Activated CD8-positive, alpha-beta memory T cell treated with anti-CD3 and anti-CD28 coated beads, Interleukin-2, amount 10 ng/mL, durations not matched to agents 7 days and 5 days (primary cell): ENCODE data around the gene SIK2. TPM values are rescaled to one million over a fixed set of nuclear protein-coding genes. Genes with fewer than 3 reads are reported as not detected.

Experiments
- ATAC-seq: fragments of 150-1000 bp; cut with Tn5 transposase; one replicate; pipeline ENCODE4 v1.10.0; 2021; ENCODE audit warnings: moderate library complexity
- CTCF ChIA-PET: fragments of 350-600 bp; sonication (Branson Sonifier 250); formaldehyde crosslinking; loops from one replicate; lab custom pipeline; 2021; ENCODE audit warnings: antibody characterized with exemption; lab: Charles Lee
- DNase-seq: peaks from one replicate; pipeline ENCODE4 v3.0.0-alpha.2; 2020
- H3K27ac Mint-ChIP-seq: one replicate; pipeline ENCODE4 v1.8.0; 2021; ENCODE audit warnings: mild to moderate bottlenecking, mixed read lengths
- H3K27me3 Mint-ChIP-seq: one replicate; pipeline ENCODE4 v1.8.0; 2021; ENCODE audit warnings: mixed read lengths
- H3K36me3 Mint-ChIP-seq: one replicate; pipeline ENCODE4 v1.8.0; 2021; ENCODE audit warnings: mild to moderate bottlenecking, mixed read lengths
- H3K4me1 Mint-ChIP-seq: one replicate; pipeline ENCODE4 v1.8.0; 2021; ENCODE audit warnings: mixed read lengths
- H3K4me3 Mint-ChIP-seq: one replicate; pipeline ENCODE4 v1.8.0; 2021; ENCODE audit warnings: mild to moderate bottlenecking, moderate library complexity, mixed read lengths
- H3K9me3 Mint-ChIP-seq: one replicate; pipeline ENCODE4 v1.8.0; 2022; ENCODE audit warnings: low read depth, mixed read lengths
- total RNA-seq, 2 experiments: library from RNA; stranded (reverse); gene quantifications; one replicate each; pipeline ENCODE4 v1.2.3, GENCODE V29; 2021

Gene SIK2
- total RNA-seq, 2 experiments from 2014 or later: 7.9 to 9.7 TPM

DNA sequence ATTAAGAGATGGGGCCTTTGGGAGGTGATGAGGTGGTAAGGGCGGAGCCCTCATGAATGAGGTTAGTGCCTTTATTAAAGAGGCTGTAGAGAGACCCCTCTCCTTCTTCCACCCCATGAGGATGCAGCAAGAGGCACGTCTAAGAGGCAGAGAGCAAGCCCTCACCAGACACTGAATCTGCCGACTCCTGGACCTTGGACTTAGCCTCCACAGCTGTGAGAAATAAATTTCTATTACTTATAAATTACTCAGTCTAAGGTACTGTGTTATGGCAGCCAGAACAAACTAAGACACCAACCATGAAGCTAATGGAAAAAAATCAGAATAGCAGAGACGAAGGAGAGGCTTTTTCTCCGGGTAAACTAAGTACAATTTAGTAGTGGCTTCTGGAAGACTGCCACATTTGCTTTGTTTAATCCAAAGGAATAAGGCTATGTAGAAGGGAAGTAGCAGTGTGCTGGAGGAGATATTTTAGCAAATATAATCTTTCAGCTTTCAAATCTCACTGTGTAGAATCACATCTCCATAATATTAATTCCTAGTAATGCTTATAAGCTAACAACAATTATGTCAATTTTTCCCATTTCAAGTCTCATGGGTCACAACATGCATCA lies 12.3 kb upstream of the SIK2 start:
- CTCF ChIA-PET: interaction anchor here (0.9 to 7.0 kb wide), 4 partner anchors 14 to 252 kb away, joined by 3 to 57 read pairs (median 6); no protein-coding TSS in a partner anchor
- Mint-ChIP-seq H3K36me3 (no peaks in the 10 kb centered on the region), H3K4me1 (peaks cover 8% of the 10 kb centered on the region), H3K27me3 (peaks cover 4% of the 10 kb centered on the region), H3K4me3 (no peak overlapping the region), H3K9me3 (no peaks in the 10 kb centered on the region), H3K27ac (no peak overlapping the region)
- no peak for DNase-seq
- no peak for ATAC-seq

DNA sequence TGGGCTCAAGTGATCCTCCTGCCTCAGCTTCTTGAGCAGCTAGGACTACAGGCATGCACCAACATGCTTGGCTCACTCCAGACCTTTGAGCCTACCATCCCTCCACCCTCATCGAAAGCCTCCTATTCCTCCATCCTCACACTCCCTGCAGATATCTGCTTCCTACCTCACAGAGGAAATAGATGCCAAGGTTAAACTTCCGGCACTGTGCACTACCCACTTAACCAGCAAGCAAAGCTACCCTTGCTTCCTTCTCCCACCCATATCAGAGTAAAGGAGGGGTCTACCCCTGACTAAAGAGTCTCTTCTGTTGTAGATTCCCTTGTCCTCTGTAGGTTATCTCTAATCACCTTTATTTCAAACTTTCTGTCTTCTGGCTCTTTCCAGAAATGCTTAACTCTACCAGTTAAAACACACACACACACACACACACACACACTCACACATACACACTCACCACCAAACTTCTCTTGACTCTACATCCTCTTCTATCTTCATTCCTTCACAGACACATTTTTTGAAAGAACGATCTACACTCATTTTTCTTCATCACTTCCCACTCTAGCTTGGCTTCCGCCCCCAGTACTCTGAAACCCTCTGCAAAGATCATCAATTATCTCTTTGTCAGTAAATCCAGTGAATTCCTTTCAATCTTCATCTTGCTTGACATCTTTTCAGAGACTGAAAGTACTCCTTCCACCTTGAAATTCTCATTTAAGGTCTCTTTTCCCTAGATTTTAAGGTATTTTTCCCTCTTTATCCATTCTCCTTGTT lies 10.9 kb upstream of the SIK2 start:
- Mint-ChIP-seq H3K4me1 (no peaks in the 10 kb centered on the region), H3K4me3 (no peak overlapping the region), H3K36me3 (no peaks in the 10 kb centered on the region), H3K27ac (no peak overlapping the region), H3K9me3 (no peaks in the 10 kb centered on the region), H3K27me3 (peaks cover 17% of the 10 kb centered on the region)
- ATAC-seq: peak; percentile 27
- CTCF ChIA-PET: interaction anchor here (0.9 to 7.0 kb wide), 4 partner anchors 9 to 250 kb away, joined by 3 to 57 read pairs (median 4); no protein-coding TSS in a partner anchor
- no peak for DNase-seq

DNA sequence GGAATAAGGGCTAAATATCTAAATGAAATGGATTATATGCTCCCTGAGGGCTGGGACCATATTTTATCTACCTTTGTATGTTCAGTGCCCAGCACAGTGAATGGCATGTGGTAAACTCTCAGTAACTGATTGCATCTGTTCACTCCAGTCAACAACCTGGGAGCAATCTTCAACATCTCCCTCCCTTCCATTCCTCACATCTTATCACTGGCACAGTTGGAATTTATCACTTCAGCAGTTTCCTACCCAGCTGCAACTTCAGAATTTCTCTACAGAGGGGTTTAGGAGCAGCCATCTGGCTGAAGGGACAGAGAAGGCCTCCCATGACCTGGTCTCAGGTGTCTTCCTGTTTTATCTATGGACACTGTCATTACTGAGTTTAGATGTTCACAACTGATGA lies 9.8 kb upstream of the SIK2 start:
- CTCF ChIA-PET: interaction anchor here (0.8 to 1.1 kb wide), 3 partner anchors 9 to 185 kb away, joined by 3 read pairs; no protein-coding TSS in a partner anchor
- Mint-ChIP-seq H3K4me1 (no peaks in the 10 kb centered on the region), H3K27ac (no peak overlapping the region), H3K36me3 (no peaks in the 10 kb centered on the region), H3K27me3 (peaks cover 19% of the 10 kb centered on the region), H3K4me3 (no peak overlapping the region), H3K9me3 (no peaks in the 10 kb centered on the region)
- no peak for ATAC-seq
- no peak for DNase-seq

DNA sequence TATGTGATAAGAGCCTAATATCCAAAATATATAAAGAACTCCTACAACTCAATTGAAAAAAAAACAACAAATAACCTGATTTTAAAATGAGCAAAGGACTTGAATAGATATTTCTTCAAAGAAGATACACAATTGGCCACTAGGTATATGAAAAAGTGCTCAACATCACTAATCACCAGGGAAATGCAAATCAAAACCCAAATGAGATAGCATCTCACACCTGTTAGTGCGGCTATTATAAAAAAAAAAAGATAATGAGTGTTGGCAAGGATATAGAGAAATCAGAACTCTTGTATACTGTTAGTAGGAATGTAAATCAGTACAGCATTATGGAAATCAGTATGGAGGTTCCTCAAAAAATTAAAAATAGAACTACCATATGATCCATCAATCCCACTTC lies 5.9 kb upstream of the SIK2 start:
- no peaks in the 10 kb centered on the region for H3K9me3 Mint-ChIP-seq
- no peak overlapping the region for H3K4me3 Mint-ChIP-seq
- CTCF ChIA-PET: interaction anchor here (2.3 kb wide), 1 partner anchor 180 kb away, joined by 14 read pairs; no protein-coding TSS in a partner anchor
- H3K27ac Mint-ChIP-seq: no peak overlapping the region
- H3K27me3 Mint-ChIP-seq: peaks cover 19% of the 10 kb centered on the region
- no peaks in the 10 kb centered on the region for H3K36me3 Mint-ChIP-seq
- ATAC-seq (no peak), DNase-seq (no peak)
- peaks cover 8% of the 10 kb centered on the region for H3K4me1 Mint-ChIP-seq

DNA sequence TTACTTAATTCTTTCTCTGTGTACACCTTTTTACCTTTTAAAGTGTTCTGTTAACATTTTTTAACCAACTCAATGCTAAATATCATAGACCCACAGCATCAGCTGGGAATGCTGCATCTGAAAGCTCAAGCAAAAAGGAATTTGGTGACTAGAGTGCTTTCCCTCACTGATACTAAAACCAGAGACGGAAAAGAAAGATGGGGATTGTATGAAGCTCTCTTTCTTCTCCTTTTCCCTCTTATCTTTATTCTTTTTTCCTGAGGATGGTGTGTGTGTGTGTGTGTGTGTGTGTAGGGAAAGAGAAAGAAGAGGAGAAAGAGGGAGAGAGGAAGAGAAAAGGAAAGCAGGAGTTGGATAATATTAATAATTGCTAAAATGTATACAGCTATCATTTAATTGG lies 4.1 kb upstream of the SIK2 start:
- Mint-ChIP-seq H3K9me3 (no peaks in the 10 kb centered on the region), H3K36me3 (no peaks in the 10 kb centered on the region), H3K4me3 (no peak overlapping the region), H3K27me3 (peaks cover 19% of the 10 kb centered on the region), H3K27ac (no peak overlapping the region), H3K4me1 (peaks cover 15% of the 10 kb centered on the region)
- ATAC-seq (no peak), DNase-seq (no peak)
- CTCF ChIA-PET: interaction anchor here (1.5 to 2.3 kb wide), 3 partner anchors 11 to 244 kb away, joined by 5 to 14 read pairs (median 10); no protein-coding TSS in a partner anchor

DNA sequence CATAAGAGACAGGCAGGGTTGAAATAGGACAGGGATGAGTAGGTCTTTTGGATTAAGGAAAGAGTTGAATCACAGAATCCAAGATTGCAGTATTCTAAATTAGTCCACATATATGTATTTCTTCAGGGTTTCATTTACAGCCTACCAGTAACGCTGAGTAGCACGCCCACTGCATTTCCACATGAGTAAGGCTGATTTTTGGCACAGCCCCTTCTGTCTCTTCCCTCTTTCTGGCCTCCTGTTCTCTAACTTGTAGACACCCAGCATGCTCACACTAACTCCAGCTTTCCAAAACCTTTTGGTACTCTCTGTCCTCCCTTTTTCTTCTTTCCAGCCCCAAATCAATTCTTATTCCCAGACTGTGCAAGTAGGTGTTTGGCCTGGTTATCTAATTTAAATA lies 3.7 kb upstream of the SIK2 start:
- Mint-ChIP-seq H3K27ac (no peak overlapping the region), H3K4me3 (no peak overlapping the region), H3K4me1 (peaks cover 19% of the 10 kb centered on the region), H3K27me3 (peaks cover 19% of the 10 kb centered on the region), H3K9me3 (no peaks in the 10 kb centered on the region), H3K36me3 (no peaks in the 10 kb centered on the region)
- no peak for DNase-seq
- CTCF ChIA-PET: interaction anchor here (1.2 to 2.3 kb wide), 4 partner anchors 12 to 243 kb away, joined by 5 to 14 read pairs (median 8); no protein-coding TSS in a partner anchor
- no peak for ATAC-seq

DNA sequence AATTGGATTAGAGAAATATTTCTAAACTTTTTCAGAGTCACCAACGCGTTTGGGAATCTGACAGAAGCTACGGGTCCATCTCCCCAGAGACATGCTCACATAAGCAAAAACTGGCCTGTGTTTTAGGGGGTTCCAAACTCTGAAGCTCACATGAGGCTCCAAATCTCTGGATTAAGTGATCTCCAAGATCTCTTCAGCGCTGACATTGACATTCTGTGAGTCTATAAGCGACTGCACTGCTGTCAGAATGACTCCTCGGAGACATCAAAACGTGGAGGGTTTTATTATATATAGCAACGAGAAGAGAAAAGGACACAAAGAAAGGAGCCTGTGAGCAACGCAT lies 642 bp upstream of the SIK2 start:
- Mint-ChIP-seq H3K27me3 (no peaks in the 10 kb centered on the region), H3K27ac (peak overlapping the region; percentile 84), H3K9me3 (no peaks in the 10 kb centered on the region), H3K4me1 (peaks cover 31% of the 10 kb centered on the region), H3K36me3 (no peaks in the 10 kb centered on the region), H3K4me3 (peak overlapping the region; percentile 82)
- ATAC-seq: no peak
- no peak for DNase-seq
- CTCF ChIA-PET: interaction anchor here (0.9 to 1.4 kb wide), 4 partner anchors 15 to 178 kb away, joined by 3 to 5 read pairs (median 4); no protein-coding TSS in a partner anchor

DNA sequence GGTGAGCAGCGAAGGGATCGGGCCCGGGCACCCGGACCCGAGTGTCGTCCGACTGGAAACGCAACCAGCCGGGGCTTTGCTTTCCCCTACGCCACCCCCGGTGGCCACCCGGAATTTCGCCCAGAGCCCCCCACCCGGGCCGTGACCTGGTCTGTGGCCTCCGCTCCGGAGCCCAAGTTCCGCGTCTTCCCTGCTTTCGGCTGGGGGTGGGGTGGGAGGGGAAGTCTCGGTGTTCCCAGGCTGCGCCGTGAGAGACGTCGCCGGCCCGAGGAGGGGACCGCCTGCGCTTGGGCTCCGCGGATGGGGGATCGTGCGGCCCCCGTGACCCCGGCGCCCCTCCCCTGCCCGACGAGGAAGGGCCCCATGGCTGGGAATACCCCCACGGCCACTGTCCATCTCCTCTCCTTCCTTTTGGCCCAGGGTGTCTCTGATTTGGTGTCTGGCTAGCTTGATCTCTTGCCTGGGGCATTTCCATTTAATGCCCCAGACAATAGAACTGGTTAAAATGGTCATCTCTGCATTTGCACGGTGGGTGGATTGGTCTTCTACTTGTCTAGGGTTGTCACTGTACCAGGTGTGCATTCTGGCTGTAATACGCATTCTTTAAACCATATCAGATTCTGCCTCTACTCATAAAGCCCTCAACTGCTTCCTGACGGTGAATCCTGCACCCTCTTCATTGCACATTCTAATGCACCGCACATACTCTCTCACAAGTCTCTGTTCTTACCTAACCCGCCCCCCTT lies 789 bp downstream of the SIK2 start:
- no peaks in the 10 kb centered on the region for H3K27me3 Mint-ChIP-seq
- ATAC-seq (no peak), DNase-seq (peak; percentile 48)
- H3K27ac Mint-ChIP-seq: peak overlapping the region; percentile 91
- peak overlapping the region; percentile 96 for H3K4me3 Mint-ChIP-seq
- H3K4me1 Mint-ChIP-seq: peaks cover 28% of the 10 kb centered on the region
- no peaks in the 10 kb centered on the region for H3K36me3 Mint-ChIP-seq
- no peaks in the 10 kb centered on the region for H3K9me3 Mint-ChIP-seq
- CTCF ChIA-PET: interaction anchor here (1.1 to 3.1 kb wide), 8 partner anchors 9 to 221 kb away, joined by 3 to 26 read pairs (median 6); partner anchors contain the start of gene PPP2R1B

DNA sequence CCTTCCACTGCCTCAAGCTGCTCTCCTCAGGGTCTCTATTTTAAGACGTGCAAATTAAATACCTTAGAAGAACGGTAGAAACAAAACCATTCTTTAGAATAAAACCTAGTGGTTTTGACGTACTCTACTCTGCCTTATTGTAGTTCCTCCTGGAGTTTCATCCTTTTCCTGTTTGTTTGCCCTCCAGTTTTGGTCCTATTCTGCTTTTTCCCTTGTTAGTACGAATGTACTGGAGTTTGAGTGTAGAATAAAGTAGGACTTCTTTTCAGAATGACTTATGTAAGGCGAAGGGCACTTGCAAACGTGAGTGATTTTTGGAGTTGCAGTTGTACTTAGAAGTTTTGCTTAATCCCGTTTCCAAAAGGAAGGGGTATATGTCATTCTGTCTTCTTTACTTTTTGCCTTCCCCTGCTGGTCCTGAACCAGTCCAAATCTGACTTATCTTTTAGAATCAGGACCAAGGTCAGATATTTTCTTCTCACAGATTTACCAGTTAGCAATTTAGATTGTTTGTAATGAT lies 1.4 kb downstream of the SIK2 start:
- ATAC-seq (no peak), DNase-seq (no peak)
- Mint-ChIP-seq H3K9me3 (no peaks in the 10 kb centered on the region), H3K27ac (peak overlapping the region; percentile 91), H3K4me1 (peaks cover 26% of the 10 kb centered on the region), H3K27me3 (no peaks in the 10 kb centered on the region), H3K36me3 (no peaks in the 10 kb centered on the region), H3K4me3 (peak overlapping the region; percentile 96)
- CTCF ChIA-PET: interaction anchor here (1.0 to 3.1 kb wide), 17 partner anchors 9 to 268 kb away, joined by 3 to 26 read pairs (median 5); partner anchors contain the start of genes ALG9 and PPP2R1B

DNA sequence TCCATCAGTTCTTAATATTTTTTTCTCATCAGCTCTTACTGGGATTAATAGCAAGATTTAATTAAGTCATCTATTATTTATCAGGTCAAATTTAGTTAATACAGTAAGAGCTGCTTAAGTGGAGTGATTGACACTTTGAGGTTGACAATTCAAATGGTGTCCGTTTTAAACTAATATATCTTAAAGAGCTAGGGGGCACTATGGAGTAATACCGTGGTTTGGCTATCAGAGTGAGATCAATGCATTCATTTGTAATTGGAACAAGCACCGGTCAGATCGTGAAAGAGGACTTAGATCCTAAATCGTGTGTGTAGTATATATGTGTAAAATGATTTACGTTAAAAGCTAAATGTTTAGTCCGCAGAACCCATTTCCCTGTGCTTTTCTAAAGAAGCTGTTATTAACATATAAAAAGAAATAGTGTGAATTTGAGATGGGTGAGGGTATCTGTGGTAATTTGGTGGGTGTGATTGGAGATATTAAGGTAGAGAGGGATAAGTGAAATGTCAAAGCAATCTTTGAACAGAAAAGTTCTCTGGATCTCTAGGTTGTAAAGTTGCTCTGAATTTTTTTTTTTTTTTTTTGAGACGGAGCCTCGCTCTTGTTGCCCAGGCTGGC lies 2.3 kb downstream of the SIK2 start:
- Mint-ChIP-seq H3K27me3 (no peaks in the 10 kb centered on the region), H3K36me3 (no peaks in the 10 kb centered on the region), H3K9me3 (no peaks in the 10 kb centered on the region), H3K27ac (no peak overlapping the region), H3K4me1 (peaks cover 25% of the 10 kb centered on the region), H3K4me3 (no peak overlapping the region)
- CTCF ChIA-PET: interaction anchor here (0.7 to 3.1 kb wide), 21 partner anchors 8 to 267 kb away, joined by 3 to 26 read pairs (median 4); partner anchors contain the start of genes ALG9 and PPP2R1B
- DNase-seq: no peak
- no peak for ATAC-seq

DNA sequence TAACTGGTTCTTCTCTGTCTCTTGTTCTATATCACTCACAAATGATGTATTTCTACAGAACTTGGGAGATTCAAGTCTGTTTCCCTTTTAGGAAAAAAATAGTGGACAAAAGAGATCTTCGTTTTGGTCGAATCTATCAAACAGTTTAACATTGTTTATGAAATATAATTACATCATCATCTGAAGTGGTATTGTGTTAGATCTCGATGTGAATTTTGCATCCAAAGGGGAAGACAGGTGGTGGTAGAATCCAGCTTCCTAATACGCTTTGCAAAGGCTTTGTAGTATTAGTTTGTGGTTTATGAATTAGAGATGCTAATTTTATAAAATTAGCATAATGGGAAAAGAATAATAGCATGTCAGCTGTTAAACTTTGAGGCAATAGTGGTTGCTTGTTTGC lies 3.4 kb downstream of the SIK2 start:
- CTCF ChIA-PET: interaction anchor here (1.7 kb wide), 1 partner anchor 172 kb away, joined by 6 read pairs; no protein-coding TSS in a partner anchor
- ATAC-seq (no peak), DNase-seq (no peak)
- Mint-ChIP-seq H3K27ac (no peak overlapping the region), H3K4me1 (peaks cover 25% of the 10 kb centered on the region), H3K4me3 (no peak overlapping the region), H3K9me3 (no peaks in the 10 kb centered on the region), H3K36me3 (no peaks in the 10 kb centered on the region), H3K27me3 (no peaks in the 10 kb centered on the region)

DNA sequence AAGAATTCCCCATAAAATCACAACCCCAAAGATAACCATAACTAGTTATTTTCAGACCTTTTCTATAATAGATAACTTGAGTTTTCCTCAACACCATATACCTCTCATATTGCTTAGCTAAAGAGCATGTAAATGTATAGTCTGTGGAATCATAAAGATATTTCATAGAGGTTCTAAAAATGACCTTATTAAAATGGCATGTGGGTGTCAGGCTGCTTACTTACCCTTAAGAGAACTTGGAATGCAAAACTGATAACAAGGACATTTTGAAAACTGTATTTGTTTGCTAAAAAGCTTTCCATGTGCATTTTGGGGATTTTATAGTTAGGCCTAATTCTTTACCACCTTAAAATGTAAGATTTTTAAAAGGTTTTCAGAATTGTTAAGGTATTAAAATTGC lies 4.7 kb downstream of the SIK2 start:
- Mint-ChIP-seq H3K4me1 (peaks cover 17% of the 10 kb centered on the region), H3K36me3 (no peaks in the 10 kb centered on the region), H3K27me3 (no peaks in the 10 kb centered on the region), H3K9me3 (no peaks in the 10 kb centered on the region), H3K27ac (no peak overlapping the region), H3K4me3 (no peak overlapping the region)
- CTCF ChIA-PET: interaction anchor here (1.7 kb wide), 1 partner anchor 170 kb away, joined by 6 read pairs; no protein-coding TSS in a partner anchor
- no peak for ATAC-seq
- DNase-seq: no peak
